Measurements from ENCODE around the gene AKAP8.

Gene AKAP8

DNA sequence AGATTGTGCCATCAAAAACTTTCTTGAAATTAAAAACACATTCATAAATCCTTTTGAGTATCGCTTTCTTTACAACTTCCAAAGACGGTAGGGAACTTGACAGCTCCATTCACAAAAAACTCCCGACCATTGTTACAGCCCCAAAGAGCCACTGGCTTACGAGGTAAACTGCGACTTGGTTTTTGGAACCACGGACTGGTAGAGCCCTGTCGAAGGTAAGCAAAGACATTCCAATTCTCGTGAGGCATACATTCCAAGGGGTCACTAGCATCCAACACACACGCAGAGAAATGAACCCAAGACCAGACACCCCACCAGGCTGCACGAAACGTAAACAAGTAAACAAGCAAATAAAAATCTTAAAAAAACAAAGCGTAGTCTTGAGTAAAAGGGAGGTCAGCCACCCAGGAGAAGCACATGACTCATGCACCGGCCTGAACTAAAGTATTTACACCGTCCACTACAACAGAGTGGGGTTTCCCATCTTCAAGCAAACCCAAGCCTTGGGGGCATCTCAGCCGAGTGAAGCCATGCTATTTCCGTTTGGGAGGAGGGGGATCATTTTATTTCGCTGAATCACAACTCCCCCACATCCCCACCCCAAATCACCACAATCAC is 48.7 kb downstream of the AKAP8 start:
- Mint-ChIP-seq H3K4me1 (ENCODE audit: low read depth in 2 of 2) (peaks cover 37 to 50% of the 10 kb centered on the region in 2 donors), H3K27ac (peak overlapping the region; percentile 95 to 96), H3K4me3 (peak overlapping the region; percentile 88 to 94), H3K27me3 (no peaks in the 10 kb centered on the region), H3K9me3 (no peaks in the 10 kb centered on the region), H3K36me3 (ENCODE audit: insufficient read depth) (peaks cover 46% of the 10 kb centered on the region)
- DNase-seq, result no peak
- ATAC-seq (replicated peaks), result peak; percentile 14

DNA sequence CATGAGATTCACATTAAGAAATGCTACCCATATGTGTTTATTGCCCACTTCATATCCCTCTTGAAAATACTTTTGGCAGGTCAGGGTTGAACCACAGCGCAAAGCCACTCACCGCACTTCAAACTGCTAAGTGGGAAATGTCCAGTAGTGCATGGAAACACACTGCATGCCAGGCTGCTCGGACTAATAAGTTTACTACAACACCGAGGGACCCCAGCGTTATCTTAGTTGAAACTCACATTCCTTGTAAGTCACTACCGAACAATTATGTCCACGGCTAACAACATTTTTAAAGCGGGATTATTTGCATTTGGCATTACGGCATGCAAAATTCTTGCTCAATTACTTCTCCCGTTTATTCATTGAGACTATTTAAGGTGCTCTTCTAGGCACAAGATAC is 51.3 kb downstream of the AKAP8 start:
- Mint-ChIP-seq H3K9me3 (no peaks in the 10 kb centered on the region), H3K27ac (no peak overlapping the region), H3K4me1 (ENCODE audit: low read depth in 2 of 2) (peaks cover 61 to 74% of the 10 kb centered on the region in 2 donors), H3K36me3 (ENCODE audit: insufficient read depth) (peaks cover 42% of the 10 kb centered on the region), H3K4me3 (peak overlapping the region in 1 of 2 donors; percentile 94), H3K27me3 (no peaks in the 10 kb centered on the region)
- DNase-seq (no peak), ATAC-seq (replicated peaks) (no peak)

DNA sequence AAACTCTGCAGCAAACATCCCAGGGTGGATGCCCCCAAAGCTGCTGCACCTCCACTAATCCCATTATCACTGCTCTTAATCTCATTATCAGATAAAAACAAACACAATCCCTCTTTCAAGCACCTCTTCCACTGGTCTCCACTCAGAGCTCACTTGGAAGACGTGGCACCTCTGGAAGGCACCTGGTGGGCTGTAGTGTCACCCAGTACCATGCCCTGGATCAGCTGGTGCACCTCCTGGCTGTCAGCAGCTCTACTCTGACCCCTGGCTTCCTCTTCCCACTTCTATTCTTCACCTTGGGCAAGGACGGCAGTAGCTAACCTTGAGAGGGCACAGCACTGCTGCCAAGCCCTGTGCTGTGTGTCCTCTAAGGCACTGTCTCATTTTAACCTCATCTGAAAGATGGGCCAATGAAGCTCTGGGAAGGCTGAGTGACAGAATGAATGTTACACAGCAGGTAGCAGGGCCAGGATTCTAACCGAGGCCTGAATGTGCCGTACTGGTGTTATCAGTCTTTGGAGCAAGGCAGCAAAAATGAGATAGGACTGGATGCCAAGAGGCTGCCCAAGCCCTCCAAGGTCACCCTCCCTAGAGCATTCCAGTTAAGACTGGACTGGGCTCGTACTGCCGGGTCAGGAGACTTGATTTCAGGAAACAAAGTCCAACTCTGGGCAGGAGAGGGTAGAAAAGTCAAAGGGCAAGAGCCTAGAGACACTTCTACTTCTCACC is 54.6 kb downstream of the AKAP8 start:
- H3K27me3 Mint-ChIP-seq, result no peaks in the 10 kb centered on the region
- ATAC-seq (replicated peaks) (peak; percentile 54), DNase-seq (no peak)
- H3K27ac Mint-ChIP-seq, result peak overlapping the region; percentile 66 to 88
- H3K36me3 Mint-ChIP-seq (ENCODE audit: insufficient read depth), result peaks cover 25% of the 10 kb centered on the region
- peaks cover 74 to 81% of the 10 kb centered on the region in 2 donors for H3K4me1 Mint-ChIP-seq (ENCODE audit: low read depth in 2 of 2)
- no peaks in the 10 kb centered on the region for H3K9me3 Mint-ChIP-seq
- H3K4me3 Mint-ChIP-seq, result peak overlapping the region; percentile 65 to 74

DNA sequence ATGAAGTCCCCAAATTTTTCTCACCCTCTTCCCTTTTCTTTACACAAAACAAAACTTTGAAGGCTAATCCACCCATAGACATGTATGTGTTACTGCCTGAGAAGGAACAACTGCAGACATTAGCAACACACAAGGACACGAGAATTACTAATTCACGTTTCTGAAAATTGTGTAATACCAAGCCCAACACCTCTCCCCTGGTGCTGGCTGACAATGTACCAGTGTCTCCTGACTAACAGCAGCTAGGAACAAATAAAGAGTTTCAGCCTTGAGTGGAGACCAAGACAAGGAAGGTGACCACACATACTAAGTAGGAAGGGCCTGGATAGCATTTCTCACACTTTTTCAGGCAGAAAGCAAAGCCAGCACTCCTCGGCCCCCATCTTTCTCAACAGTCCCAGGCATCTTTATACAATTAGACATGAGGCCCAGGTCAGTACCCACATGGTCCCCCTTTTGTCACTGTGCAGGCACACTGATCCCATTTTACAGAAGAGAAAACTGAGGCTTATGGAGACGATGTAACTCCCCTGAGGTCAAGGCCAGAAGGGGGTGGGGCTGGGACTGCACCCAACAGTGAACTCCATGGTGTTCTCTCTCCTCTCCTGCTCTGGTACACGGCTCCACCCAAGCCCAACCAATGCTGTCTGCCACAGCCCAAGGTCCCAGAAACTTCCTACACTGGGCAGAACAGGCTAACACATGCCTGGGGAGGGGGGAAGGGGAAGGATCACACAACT is 55.9 kb downstream of the AKAP8 start:
- Mint-ChIP-seq H3K36me3 (ENCODE audit: insufficient read depth) (peaks cover 25% of the 10 kb centered on the region), H3K27ac (peak overlapping the region; percentile 66 to 88), H3K27me3 (no peaks in the 10 kb centered on the region), H3K4me3 (peak overlapping the region; percentile 65 to 74), H3K4me1 (ENCODE audit: low read depth in 2 of 2) (peaks cover 75% of the 10 kb centered on the region in 2 donors), H3K9me3 (no peaks in the 10 kb centered on the region)
- DNase-seq (no peak), ATAC-seq (replicated peaks) (peak; percentile 51)

DNA sequence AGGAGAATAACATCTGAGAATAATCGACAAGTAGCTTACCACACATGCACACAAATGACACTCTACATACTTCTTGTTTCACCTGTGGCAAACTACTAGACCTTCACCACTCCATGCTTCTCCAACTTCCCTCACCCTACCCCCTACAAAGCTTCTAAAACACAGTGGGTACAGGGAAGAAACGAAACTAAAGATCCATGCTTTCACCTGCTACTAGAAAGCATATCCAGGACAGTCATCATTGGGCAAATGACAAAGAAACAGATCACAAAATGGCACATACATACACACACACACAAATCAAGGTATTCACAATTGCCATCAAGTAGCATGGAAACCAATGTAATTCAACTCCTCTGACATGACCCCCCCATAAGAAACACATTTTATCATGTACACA is 57.8 kb downstream of the AKAP8 start:
- Mint-ChIP-seq H3K27me3 (no peaks in the 10 kb centered on the region), H3K4me3 (peak overlapping the region; percentile 61 to 62), H3K9me3 (no peaks in the 10 kb centered on the region), H3K36me3 (ENCODE audit: insufficient read depth) (peaks cover 28% of the 10 kb centered on the region), H3K27ac (peak overlapping the region; percentile 61), H3K4me1 (ENCODE audit: low read depth in 2 of 2) (peaks cover 79 to 80% of the 10 kb centered on the region in 2 donors)
- DNase-seq (no peak), ATAC-seq (replicated peaks) (no peak)

DNA sequence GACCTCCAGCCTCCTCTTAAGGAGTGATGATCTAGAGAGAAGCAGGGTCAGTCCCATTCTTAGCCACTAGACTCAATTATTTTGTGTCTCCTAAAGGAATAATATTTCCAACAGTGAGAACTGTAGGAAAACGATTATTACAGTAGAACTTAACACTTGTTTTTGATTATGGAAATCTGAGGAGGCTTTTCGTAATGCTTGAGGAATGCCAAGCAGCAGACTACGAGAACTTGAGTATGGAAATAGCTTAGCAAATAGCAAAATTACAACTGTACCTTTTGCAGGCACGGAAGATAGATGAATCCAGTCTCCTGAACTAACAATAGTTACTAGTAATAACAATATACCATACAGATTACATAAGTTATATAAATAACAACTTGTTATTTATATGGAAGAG is 59.5 kb downstream of the AKAP8 start:
- ATAC-seq (replicated peaks), result no peak
- Mint-ChIP-seq H3K27ac (peak overlapping the region; percentile 61 to 70), H3K36me3 (ENCODE audit: insufficient read depth) (peaks cover 36% of the 10 kb centered on the region), H3K27me3 (no peaks in the 10 kb centered on the region), H3K4me3 (peak overlapping the region in 1 of 2 donors; percentile 61), H3K9me3 (no peaks in the 10 kb centered on the region), H3K4me1 (ENCODE audit: low read depth in 2 of 2) (peaks cover 80 to 83% of the 10 kb centered on the region in 2 donors)
- no peak for DNase-seq

DNA sequence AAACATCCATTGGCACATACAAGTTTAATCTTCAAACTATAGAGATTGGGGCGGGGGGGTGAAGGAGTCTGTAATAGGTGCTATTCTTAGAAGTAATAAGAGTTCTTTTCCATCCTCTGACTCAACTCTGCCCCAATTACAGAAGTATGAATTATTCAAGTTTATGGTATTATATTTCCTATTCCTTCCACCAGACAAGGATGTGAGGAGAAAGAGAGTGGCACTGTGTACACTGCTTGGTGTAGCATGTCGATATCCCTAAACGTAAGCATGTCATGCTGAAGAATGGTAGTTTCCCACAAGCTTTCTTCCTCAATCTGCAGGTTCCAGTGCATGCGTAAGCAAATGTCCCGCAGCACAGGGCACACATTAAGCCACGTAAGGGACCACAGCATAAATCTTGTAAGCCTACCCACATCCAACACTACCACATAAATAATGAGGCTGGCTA is 61.3 kb downstream of the AKAP8 start:
- peaks cover 39% of the 10 kb centered on the region for H3K36me3 Mint-ChIP-seq (ENCODE audit: insufficient read depth)
- DNase-seq (no peak), ATAC-seq (replicated peaks) (peak; percentile 61)
- H3K9me3 Mint-ChIP-seq, result no peaks in the 10 kb centered on the region
- H3K27me3 Mint-ChIP-seq, result no peaks in the 10 kb centered on the region
- peak overlapping the region; percentile 92 to 93 for H3K27ac Mint-ChIP-seq
- peak overlapping the region; percentile 67 for H3K4me3 Mint-ChIP-seq
- H3K4me1 Mint-ChIP-seq (ENCODE audit: low read depth in 2 of 2), result peaks cover 76 to 80% of the 10 kb centered on the region in 2 donors

DNA sequence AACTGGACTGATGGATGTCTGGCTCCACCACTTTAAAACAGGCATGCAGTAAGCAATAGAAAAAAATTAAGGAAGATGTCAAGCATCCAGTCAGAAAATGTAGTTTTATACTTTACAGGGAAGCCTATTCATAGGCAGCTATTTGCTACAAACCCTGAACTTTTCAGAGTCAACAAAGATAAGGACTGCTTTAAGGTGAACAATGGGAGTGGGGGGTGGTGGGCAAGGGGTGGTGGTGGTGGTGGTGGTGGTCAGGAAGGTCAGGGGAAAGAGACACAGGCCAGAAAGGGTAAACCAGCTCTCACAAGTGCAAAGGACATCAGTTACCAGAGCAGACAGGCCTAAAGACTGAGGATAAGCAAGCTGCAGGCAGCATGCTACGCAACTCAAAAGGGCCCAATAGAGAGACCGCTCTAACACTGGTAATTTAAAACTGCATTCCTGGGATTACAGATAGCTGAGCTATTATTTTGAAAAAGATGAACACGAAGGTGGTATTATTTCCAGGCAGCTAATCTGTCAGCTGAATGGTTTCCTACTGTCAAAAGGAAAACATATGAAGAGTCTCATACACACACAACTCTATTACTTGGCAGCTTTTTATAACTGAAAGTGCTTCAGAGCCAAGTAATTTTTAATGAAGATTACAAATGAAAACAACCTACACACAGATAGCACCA is 62.1 kb downstream of the AKAP8 start:
- peak; percentile 4 for ATAC-seq (replicated peaks)

DNA sequence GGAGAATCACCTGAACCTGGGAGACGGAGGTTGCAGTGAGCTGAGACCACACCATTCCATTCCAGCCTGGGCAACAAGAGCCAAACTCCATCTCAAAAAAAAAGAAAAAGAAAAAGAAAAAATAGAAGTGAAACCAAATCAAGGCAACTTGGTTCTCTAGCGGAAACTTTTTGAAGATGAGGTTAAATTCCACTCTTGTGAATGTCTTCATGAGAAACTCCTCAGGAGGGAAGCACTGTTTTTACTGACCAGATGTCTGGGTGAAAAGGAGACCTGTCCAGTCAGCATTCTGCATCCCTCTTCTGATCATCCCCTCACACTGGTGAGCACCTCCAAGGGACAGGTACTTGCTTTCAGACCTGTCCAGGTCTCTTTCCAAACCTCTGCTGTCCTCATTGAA is 63.1 kb downstream of the AKAP8 start:
- H3K9me3 Mint-ChIP-seq, result no peaks in the 10 kb centered on the region
- H3K36me3 Mint-ChIP-seq (ENCODE audit: insufficient read depth), result peaks cover 40% of the 10 kb centered on the region
- no peaks in the 10 kb centered on the region for H3K27me3 Mint-ChIP-seq
- H3K4me3 Mint-ChIP-seq, result peak overlapping the region; percentile 67
- ATAC-seq (replicated peaks) (no peak), DNase-seq (no peak)
- peaks cover 78 to 79% of the 10 kb centered on the region in 2 donors for H3K4me1 Mint-ChIP-seq (ENCODE audit: low read depth in 2 of 2)
- H3K27ac Mint-ChIP-seq, result peak overlapping the region; percentile 92 to 93

More for the DNA sequence above, 62.1 kb downstream of the AKAP8 start:
- no peaks in the 10 kb centered on the region for H3K9me3 Mint-ChIP-seq
- H3K4me3 Mint-ChIP-seq, result peak overlapping the region; percentile 67
- DNase-seq, result no peak
- H3K27me3 Mint-ChIP-seq, result no peaks in the 10 kb centered on the region
- peak overlapping the region; percentile 92 to 93 for H3K27ac Mint-ChIP-seq
- H3K4me1 Mint-ChIP-seq (ENCODE audit: low read depth in 2 of 2), result peaks cover 77 to 78% of the 10 kb centered on the region in 2 donors
- peaks cover 39% of the 10 kb centered on the region for H3K36me3 Mint-ChIP-seq (ENCODE audit: insufficient read depth)

DNA sequence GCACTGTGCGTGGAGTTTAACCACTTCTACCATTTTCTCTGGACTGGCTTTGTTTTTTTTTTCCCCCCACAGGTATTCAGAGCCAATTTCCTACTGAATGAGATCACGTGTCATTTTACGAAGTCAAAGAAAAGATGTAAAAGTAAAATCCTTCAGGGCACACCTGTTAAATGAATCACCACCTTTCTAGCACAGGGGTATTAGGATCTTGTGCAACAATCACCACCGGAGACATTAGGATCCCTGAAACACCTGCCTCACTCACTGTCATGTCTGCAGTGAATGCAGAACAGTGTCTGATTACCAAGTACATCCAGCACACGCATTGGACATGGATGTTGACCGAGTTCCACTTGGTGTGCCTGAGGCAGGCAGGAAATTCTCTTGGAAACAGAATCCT is 64.5 kb downstream of the AKAP8 start:
- H3K9me3 Mint-ChIP-seq, result no peaks in the 10 kb centered on the region
- H3K4me3 Mint-ChIP-seq, result peak overlapping the region; percentile 43 to 67
- H3K27ac Mint-ChIP-seq, result peak overlapping the region; percentile 27 to 42
- peaks cover 69 to 72% of the 10 kb centered on the region in 2 donors for H3K4me1 Mint-ChIP-seq (ENCODE audit: low read depth in 2 of 2)
- no peaks in the 10 kb centered on the region for H3K27me3 Mint-ChIP-seq
- peaks cover 43% of the 10 kb centered on the region for H3K36me3 Mint-ChIP-seq (ENCODE audit: insufficient read depth)
- DNase-seq (no peak), ATAC-seq (replicated peaks) (no peak)

DNA sequence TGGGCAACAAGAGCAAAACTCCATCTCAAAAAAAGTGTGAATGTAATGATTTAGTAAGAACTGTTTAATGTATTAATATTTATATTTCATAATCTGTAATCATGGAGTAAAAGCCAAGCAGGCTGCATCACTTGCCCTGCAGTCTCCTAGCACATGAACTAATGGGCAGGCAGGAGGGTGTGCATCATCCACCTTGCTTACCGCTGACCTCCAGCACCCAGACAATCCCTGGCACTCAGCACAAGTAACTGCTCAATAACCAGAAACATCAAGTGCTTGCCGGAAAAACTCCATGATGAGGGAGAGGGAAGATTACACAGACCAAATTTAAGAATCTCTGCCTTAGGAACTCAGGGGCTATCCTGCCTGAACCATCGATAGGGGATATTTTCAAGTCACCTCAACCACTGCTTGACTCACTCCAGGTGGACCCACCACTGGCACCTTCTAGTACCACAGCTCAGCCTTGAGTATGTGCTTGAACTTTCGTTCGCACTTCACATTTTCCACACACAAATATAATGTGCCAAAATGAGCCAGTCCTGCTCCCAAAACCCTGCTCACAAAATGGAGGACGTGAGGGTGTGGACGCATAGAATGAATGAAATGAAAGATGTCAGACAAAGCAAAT is 65.8 kb downstream of the AKAP8 start:
- Mint-ChIP-seq H3K9me3 (no peaks in the 10 kb centered on the region), H3K27me3 (no peaks in the 10 kb centered on the region), H3K36me3 (ENCODE audit: insufficient read depth) (peaks cover 37% of the 10 kb centered on the region), H3K4me3 (peak overlapping the region in 1 of 2 donors; percentile 7), H3K27ac (peak overlapping the region; percentile 2 to 27), H3K4me1 (ENCODE audit: low read depth in 2 of 2) (peaks cover 64 to 74% of the 10 kb centered on the region in 2 donors)
- no peak for ATAC-seq (replicated peaks)
- DNase-seq, result no peak

DNA sequence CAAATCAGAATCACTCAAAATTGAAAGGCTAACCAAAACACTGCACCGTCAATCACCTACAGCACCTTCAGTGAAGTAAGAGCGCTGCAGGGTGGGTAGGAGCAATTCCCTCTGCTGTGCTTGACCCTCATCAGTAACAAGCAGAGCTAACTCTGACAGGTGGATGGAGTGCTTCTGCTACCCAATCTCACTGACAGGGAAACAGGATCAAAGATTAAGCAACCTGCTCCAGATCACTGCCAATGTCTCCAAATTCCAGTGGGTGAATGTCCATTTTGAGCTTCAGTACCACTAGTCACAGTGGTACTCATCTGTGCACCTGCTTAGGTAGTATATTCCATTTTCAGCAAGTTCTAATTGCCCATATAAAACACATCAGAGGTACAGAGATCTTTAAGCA is 72.4 kb downstream of the AKAP8 start:
- peaks cover 58 to 68% of the 10 kb centered on the region in 2 donors for H3K4me1 Mint-ChIP-seq (ENCODE audit: low read depth in 2 of 2)
- no peak for ATAC-seq (replicated peaks)
- H3K4me3 Mint-ChIP-seq, result peak overlapping the region; percentile 4 to 49

More for the DNA sequence above, 72.4 kb downstream of the AKAP8 start:
- peaks cover 13% of the 10 kb centered on the region for H3K36me3 Mint-ChIP-seq (ENCODE audit: insufficient read depth)
- H3K27ac Mint-ChIP-seq, result peak overlapping the region in 1 of 2 donors; percentile 71
- no peaks in the 10 kb centered on the region for H3K9me3 Mint-ChIP-seq
- DNase-seq, result no peak
- H3K27me3 Mint-ChIP-seq, result no peaks in the 10 kb centered on the region
